Ovary (tissue), 3 donors: ENCODE data around the gene STX1A.

Source experiments
- EP300 ChIP-seq: sonication (generic); formaldehyde crosslinking; IDR thresholded peaks from one replicate; pipeline ENCODE4 v1.6.1; 2017; ENCODE audit warnings: antibody characterized with exemption
- POLR2A ChIP-seq: fragments of 450-650 bp; IDR thresholded peaks from one replicate; pipeline ENCODE4 v1.6.1; 2017; ENCODE audit warnings: antibody characterized with exemption, mild to moderate bottlenecking, moderate library complexity
- TF ChIP-seq, protein P1 (sequence below), 3 donors: fragments of 450-650 bp in 2 of 3; fragments of 200-600 bp in 1 of 3; IDR thresholded peaks; one replicate each; pipeline versions ENCODE4 v1.5.1 to v1.8.0; 2016 to 2022; ENCODE audit warnings: antibody characterized with exemption in 3 of 3, mild to moderate bottlenecking in 1 of 3
- donor health status: DM: no; HTN: no; CAD: no.

DNA sequence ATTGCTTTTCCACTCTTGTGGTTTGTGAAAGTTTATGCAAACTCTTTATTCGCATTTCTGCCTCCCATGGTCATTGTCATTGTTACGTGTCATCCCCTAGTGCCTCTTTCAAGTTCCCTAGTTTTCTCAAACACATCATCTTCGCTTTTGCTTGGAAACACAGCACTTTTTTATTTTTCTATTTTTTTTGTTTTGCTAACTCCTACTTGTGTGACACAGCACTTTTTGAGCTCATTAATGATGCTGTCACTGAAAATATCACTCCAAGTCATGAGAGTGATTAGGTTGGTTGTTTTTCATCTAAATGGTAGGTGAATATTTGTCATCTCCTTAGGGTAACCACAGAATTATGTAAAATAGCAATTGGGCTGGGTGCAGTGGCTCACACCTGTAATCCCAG, 8.5 kb upstream of the STX1A start:
- TF ChIP-seq POLR2A (no peak), EP300 (no peak)
- TF ChIP-seq, protein P1, sequence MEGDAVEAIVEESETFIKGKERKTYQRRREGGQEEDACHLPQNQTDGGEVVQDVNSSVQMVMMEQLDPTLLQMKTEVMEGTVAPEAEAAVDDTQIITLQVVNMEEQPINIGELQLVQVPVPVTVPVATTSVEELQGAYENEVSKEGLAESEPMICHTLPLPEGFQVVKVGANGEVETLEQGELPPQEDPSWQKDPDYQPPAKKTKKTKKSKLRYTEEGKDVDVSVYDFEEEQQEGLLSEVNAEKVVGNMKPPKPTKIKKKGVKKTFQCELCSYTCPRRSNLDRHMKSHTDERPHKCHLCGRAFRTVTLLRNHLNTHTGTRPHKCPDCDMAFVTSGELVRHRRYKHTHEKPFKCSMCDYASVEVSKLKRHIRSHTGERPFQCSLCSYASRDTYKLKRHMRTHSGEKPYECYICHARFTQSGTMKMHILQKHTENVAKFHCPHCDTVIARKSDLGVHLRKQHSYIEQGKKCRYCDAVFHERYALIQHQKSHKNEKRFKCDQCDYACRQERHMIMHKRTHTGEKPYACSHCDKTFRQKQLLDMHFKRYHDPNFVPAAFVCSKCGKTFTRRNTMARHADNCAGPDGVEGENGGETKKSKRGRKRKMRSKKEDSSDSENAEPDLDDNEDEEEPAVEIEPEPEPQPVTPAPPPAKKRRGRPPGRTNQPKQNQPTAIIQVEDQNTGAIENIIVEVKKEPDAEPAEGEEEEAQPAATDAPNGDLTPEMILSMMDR (IDR thresholded peaks at IDR 0.05) = no peak
